Thyroid gland (tissue), 4 donors: Measurements from ENCODE around the gene ARMC9.

Experiments used
- CTCF ChIP-seq, 6 experiments: fragments of 200-600 bp in 3 of 6; fragments of 450-650 bp in 3 of 6; sonication (generic) in 3 of 6; IDR thresholded peaks; one replicate each; pipeline ENCODE4 v1.5.1; 2016 to 2019; ENCODE audit warnings: antibody characterized with exemption in 6 of 6, mild to moderate bottlenecking in 2 of 6, inconsistent platforms in 1 of 6, moderate library complexity in 1 of 6
- POLR2A ChIP-seq, 2 donors: fragments of 450-650 bp; IDR thresholded peaks; one replicate each; pipeline ENCODE4 v1.6.1; 2017; ENCODE audit warnings: antibody characterized with exemption in 2 of 2, mild to moderate bottlenecking in 2 of 2, moderate library complexity in 1 of 2

- TF ChIP-seq CTCF (IDR thresholded peaks at IDR 0.05): peak in 5 of 6 experiments; percentile 15 to 40 (median 26)
- TF ChIP-seq POLR2A (IDR thresholded peaks at IDR 0.05): no peak
Measured at GRCh38 chr2:231191896-231192872, 6.2 kb upstream of the ARMC9 start.
